Activated CD4-positive, alpha-beta T cell treated with anti-CD3 and anti-CD28 coated beads, Interleukin-2, amount 10 ng/mL, durations not matched to agents 7 days and 5 days (primary cell): ENCODE measurements around the gene FARS2. TPM values are rescaled to one million over a fixed set of nuclear protein-coding genes. Genes with fewer than 3 reads are reported as not detected.
"Not testable (repeated sequence)": the region's sequence is repeated elsewhere in the genome, so short reads cannot be mapped to it uniquely, and the experiment has no call there.

ENCODE experiments used
- CTCF ChIA-PET: fragments of 350-600 bp; sonication (Branson Sonifier 250); formaldehyde crosslinking; loops from one replicate; lab custom pipeline; 2021; ENCODE audit warnings: antibody characterized with exemption; lab: Charles Lee
- POLR2A ChIA-PET: fragments of 350-600 bp; sonication (Branson Sonifier 250); formaldehyde crosslinking; loops from one replicate; lab custom pipeline; 2021; ENCODE audit warnings: antibody characterized with exemption; lab: Charles Lee
- DNase-seq: peaks from one replicate; pipeline ENCODE4 v3.0.0-alpha.2; 2020
- H3K27ac Mint-ChIP-seq: one replicate; pipeline ENCODE4 v1.8.0; 2021; ENCODE audit warnings: mild to moderate bottlenecking, moderate library complexity, mixed read lengths
- H3K27me3 Mint-ChIP-seq: one replicate; pipeline ENCODE4 v1.8.0; 2021; ENCODE audit warnings: mixed read lengths
- H3K36me3 Mint-ChIP-seq: one replicate; pipeline ENCODE4 v1.8.0; 2021; ENCODE audit warnings: low read depth, mixed read lengths
- H3K4me1 Mint-ChIP-seq: one replicate; pipeline ENCODE4 v1.8.0; 2021; ENCODE audit warnings: mixed read lengths
- H3K4me3 Mint-ChIP-seq: one replicate; pipeline ENCODE4 v1.8.0; 2021; ENCODE audit warnings: mild to moderate bottlenecking, moderate library complexity, mixed read lengths
- H3K9me3 Mint-ChIP-seq: one replicate; pipeline ENCODE4 v1.8.0; 2021; ENCODE audit warnings: mixed read lengths
- total RNA-seq, 2 experiments: library from RNA; stranded (reverse); gene quantifications; one replicate each; pipeline ENCODE4 v1.2.3, GENCODE V29; 2021

FARS2 gene
- total RNA-seq, 2 experiments from 2014 or later, result 17.2 to 17.5 TPM

DNA sequence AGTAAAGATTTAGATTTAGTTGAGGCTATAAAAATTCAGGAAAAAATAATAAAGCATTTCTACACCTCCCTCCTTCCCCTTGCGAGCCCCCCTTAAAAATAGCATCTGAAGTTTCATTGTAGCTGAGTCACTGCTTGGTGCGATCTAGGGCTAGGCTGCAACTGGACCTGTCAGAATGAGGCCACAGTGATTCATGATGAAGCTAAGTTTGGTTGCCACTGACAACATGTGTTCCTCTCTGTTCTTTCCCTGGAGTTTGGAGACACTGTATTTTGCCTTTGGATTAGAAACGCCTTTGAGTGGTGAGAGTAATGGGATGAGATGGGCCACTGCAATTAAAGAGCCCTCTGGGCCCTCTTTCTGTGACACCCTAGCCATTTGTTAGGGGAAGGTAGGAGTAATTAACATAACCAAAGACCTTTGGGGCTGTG is 411.3 kb downstream of the FARS2 start:
- POLR2A ChIA-PET, result no interaction called here
- CTCF ChIA-PET, result no interaction called here
- Mint-ChIP-seq H3K4me1 (peaks cover 44% of the 10 kb centered on the region), H3K36me3 (peaks cover 10% of the 10 kb centered on the region), H3K4me3 (no peak overlapping the region), H3K27me3 (no peaks in the 10 kb centered on the region), H3K27ac (no peak overlapping the region), H3K9me3 (peaks cover 8% of the 10 kb centered on the region)
- DNase-seq, result no peak

DNA sequence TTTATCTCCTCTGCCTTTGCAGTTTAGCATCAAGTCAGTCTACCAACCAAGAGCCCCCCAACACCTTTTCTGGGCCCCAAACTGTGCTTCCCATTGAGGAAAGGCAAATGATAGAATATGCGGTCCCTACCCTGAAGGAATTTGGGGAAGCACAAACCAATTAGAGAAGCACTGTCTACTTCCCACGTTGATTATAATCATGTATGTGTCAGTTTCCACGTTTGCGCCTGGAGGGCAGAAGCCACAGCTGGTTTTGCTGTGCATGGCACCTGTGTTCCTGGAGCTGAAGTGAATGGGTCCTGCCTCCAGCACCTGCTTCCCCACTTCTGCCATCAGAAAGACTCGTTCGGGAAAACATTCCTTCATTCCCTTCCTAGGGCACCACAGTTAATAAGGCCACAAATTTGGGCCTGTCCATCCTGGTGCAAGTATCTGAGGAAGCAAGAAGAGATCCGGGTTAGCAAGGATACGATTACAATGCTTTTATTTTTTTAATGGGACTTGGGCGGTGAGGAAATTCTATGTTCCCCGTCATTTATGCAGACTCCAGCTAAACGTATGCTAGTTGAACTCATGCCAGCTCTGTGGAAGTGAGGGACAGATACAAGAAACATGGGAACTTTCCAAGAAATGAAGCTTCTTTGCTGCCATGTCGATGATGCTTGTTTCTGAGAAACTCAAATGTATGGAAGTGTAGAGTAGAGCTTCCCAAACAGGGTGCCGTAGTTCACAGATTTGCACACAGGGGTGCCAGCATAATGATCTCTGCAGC is 411.9 kb downstream of the FARS2 start:
- H3K9me3 Mint-ChIP-seq, result peaks cover 8% of the 10 kb centered on the region
- H3K27ac Mint-ChIP-seq, result no peak overlapping the region
- DNase-seq, result no peak
- POLR2A ChIA-PET, result no interaction called here
- CTCF ChIA-PET, result no interaction called here
- H3K4me3 Mint-ChIP-seq, result no peak overlapping the region
- H3K36me3 Mint-ChIP-seq, result peaks cover 10% of the 10 kb centered on the region
- peaks cover 38% of the 10 kb centered on the region for H3K4me1 Mint-ChIP-seq
- H3K27me3 Mint-ChIP-seq, result no peaks in the 10 kb centered on the region

DNA sequence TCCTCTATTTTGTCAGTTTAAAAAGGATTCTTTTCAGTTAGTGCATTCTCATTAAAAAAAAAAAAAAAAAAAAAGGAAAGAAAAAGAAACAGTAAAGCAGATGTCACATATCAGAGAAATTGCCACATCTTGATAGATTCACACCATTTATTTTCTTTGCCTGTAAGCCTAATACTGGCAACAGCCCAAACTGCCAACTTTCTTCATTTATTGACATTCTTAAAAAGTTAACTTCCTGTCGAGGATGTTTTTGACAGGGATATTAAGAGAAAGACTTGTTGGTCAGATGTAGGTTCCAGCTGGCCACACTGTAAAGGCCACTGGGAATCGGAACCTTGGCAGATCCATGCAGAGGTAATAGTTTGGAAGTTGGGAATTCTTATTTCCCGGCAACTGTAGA is 412.8 kb downstream of the FARS2 start:
- H3K27ac Mint-ChIP-seq, result no peak overlapping the region
- ChIA-PET CTCF (no interaction called here), POLR2A (no interaction called here)

DNA sequence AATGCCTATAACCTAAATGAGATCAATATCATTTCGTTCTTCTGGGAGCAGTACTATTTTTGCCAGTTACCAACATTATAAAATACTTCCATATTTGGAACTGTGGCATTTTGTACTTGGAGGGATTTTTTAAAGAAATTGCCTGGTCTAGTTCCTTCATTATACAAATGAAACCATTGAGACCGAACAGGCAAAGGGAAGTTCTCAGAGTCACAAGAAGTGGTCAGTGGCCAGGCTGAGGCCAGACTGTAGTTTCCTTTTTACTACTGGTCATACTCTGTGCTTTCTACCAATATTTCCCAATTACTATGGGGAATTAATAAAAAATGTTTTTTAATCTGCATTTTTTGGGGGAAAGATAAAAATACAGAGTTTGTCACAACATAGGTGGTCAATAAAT is 413.4 kb downstream of the FARS2 start:
- CTCF ChIA-PET, result no interaction called here
- POLR2A ChIA-PET, result no interaction called here
- H3K4me1 Mint-ChIP-seq, result peaks cover 33% of the 10 kb centered on the region
- peaks cover 8% of the 10 kb centered on the region for H3K9me3 Mint-ChIP-seq
- H3K36me3 Mint-ChIP-seq, result peaks cover 10% of the 10 kb centered on the region
- H3K27me3 Mint-ChIP-seq, result no peaks in the 10 kb centered on the region
- DNase-seq, result no peak
- no peak overlapping the region for H3K4me3 Mint-ChIP-seq
- no peak overlapping the region for H3K27ac Mint-ChIP-seq

More for the DNA sequence above, 412.8 kb downstream of the FARS2 start:
- peaks cover 32% of the 10 kb centered on the region for H3K4me1 Mint-ChIP-seq
- peaks cover 8% of the 10 kb centered on the region for H3K9me3 Mint-ChIP-seq
- no peak for DNase-seq
- H3K4me3 Mint-ChIP-seq, result no peak overlapping the region
- H3K36me3 Mint-ChIP-seq, result peaks cover 10% of the 10 kb centered on the region
- H3K27me3 Mint-ChIP-seq, result no peaks in the 10 kb centered on the region

DNA sequence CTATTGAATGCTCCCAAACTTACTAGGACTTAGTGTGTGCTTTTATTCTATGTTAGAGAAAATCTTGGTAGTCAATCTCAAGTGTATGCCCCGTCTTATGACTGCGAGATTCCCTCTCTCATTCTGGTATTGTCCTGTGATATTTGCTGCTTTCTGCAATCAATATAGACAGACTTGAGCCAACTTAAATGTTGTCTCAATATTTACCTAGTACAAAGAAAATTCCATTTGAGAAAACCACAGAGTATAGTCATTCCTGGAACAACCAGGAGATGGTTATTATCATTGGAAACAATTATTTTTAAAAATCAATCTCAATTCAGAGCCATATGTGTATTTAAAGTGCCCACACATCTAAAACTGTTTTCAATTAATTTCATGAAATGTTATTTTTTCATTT is 415.4 kb downstream of the FARS2 start:
- H3K4me1 Mint-ChIP-seq, result peaks cover 24% of the 10 kb centered on the region
- POLR2A ChIA-PET, result no interaction called here
- H3K4me3 Mint-ChIP-seq, result no peak overlapping the region
- no peaks in the 10 kb centered on the region for H3K27me3 Mint-ChIP-seq
- CTCF ChIA-PET, result no interaction called here
- peaks cover 5% of the 10 kb centered on the region for H3K9me3 Mint-ChIP-seq
- H3K36me3 Mint-ChIP-seq, result peaks cover 2% of the 10 kb centered on the region
- no peak for DNase-seq
- no peak overlapping the region for H3K27ac Mint-ChIP-seq

DNA sequence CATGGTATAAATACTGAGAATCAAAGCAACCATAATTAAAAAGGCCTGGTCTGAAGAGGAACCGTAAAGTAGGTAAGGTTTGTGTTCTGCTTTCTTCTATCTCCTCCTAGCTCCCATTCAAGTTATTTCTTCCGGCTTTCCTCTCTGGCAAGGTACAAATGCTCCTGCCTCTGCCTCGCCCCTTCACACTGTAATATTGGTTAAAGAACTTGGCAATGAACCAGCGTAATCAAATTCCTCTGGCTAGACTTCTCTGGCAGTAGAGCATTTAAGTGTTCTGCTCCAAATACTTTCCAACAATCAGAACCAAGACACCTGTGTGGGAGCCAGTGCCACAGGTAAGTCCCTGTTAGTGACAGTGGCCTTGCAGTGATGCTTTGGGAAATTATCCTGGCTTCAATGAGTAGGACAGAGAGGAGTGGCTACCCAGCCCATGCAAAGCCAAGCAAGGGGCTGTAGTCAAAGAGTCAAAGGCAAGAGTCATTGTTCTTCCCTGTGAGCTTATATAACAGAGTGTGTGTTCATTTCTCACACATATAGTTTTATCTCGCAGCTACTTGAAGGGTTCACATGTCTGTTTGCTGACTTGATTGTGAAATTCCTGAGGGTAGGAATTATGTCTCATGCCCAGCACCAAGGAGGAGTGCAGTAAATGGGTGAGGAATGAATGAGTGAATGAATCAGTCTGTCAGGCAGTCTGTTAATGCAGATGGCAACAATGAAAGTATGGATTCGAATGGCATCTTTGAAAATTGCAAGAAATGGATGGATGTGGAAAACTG is 416.1 kb downstream of the FARS2 start:
- Mint-ChIP-seq H3K4me1 (peaks cover 20% of the 10 kb centered on the region), H3K9me3 (peaks cover 3% of the 10 kb centered on the region), H3K27me3 (no peaks in the 10 kb centered on the region), H3K27ac (no peak overlapping the region), H3K4me3 (no peak overlapping the region), H3K36me3 (no peaks in the 10 kb centered on the region)
- no peak for DNase-seq
- POLR2A ChIA-PET, result no interaction called here
- CTCF ChIA-PET, result no interaction called here

DNA sequence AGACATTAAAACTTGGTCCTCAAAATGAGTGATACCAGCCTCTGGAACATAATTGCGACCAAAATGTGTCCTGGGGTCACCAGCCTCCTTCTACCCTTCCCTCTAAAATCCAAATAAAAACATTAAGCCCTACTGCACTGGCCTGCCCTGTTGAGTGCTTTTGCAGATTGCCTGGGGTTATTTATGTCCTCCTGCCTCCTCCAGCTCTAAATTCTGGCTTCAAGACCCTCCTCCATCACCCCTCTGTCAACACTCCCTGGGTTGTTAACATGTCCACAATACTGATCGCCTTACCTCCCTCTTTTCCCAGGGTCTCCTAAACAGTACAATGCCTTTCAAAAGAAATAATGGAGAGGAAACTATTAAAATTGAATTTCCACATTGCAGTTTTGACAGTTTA is 418.0 kb downstream of the FARS2 start:
- Mint-ChIP-seq H3K36me3 (peaks cover 6% of the 10 kb centered on the region), H3K4me1 (peaks cover 17% of the 10 kb centered on the region), H3K4me3 (no peak overlapping the region), H3K27me3 (no peaks in the 10 kb centered on the region), H3K27ac (no peak overlapping the region), H3K9me3 (peaks cover 7% of the 10 kb centered on the region)
- ChIA-PET POLR2A (no interaction called here), CTCF (interaction anchor here (1.7 kb wide), 1 partner anchor 8 kb away, joined by 4 read pairs; no protein-coding TSS in a partner anchor)
- DNase-seq, result no peak

DNA sequence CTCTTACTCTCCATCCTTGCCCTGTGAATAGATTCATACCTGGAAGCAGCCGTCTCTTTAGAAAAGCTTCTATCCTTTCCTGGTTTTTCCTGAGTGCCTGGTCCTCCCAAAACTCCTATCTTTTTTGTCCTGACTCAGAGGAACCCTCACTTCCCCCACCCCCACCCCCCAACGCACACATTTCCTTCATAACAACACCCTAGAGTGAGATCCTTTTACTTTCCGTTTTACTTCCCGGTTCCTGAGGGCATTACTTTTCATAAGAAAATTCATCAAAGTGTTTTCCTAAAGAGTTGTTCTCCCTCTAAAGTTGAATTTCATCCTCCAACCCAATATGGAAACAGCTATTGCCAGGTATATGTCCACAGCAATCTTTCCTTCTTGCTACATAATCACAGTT is 418.4 kb downstream of the FARS2 start:
- no peak overlapping the region for H3K27ac Mint-ChIP-seq

DNA sequence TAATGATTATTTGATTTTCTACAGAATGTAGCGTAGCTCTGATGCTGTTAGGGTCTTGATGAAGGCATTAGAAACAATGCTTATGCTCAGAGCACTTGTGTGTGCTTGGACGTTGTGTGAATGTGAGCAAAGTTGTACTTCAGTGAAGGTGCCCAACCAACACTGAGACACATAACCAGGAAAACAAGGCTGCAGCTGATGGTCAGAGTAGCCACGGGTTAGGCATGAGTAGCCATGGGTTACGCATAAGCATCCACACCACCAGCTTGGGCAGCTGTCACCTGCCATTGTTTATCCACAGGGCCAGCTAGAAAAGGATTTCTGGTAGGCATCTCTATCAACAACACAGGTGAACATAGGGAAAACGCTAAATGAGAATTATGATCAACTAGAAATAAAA is 418.8 kb downstream of the FARS2 start:
- Mint-ChIP-seq H3K9me3 (peaks cover 7% of the 10 kb centered on the region), H3K27me3 (no peaks in the 10 kb centered on the region), H3K27ac (no peak overlapping the region), H3K4me3 (no peak overlapping the region), H3K36me3 (peaks cover 6% of the 10 kb centered on the region), H3K4me1 (peaks cover 17% of the 10 kb centered on the region)
- ChIA-PET CTCF (interaction anchor here (1.3 to 1.7 kb wide), 2 partner anchors 9 to 209 kb away, joined by 4 read pairs; no protein-coding TSS in a partner anchor), POLR2A (no interaction called here)
- DNase-seq, result no peak

More for the DNA sequence above, 418.4 kb downstream of the FARS2 start:
- H3K36me3 Mint-ChIP-seq, result peaks cover 6% of the 10 kb centered on the region
- no peaks in the 10 kb centered on the region for H3K27me3 Mint-ChIP-seq
- POLR2A ChIA-PET, result no interaction called here
- peaks cover 7% of the 10 kb centered on the region for H3K9me3 Mint-ChIP-seq
- H3K4me3 Mint-ChIP-seq, result no peak overlapping the region
- CTCF ChIA-PET, result interaction anchor here (1.3 to 1.7 kb wide), 2 partner anchors 9 to 209 kb away, joined by 4 read pairs; no protein-coding TSS in a partner anchor
- H3K4me1 Mint-ChIP-seq, result peaks cover 17% of the 10 kb centered on the region
- no peak for DNase-seq

DNA sequence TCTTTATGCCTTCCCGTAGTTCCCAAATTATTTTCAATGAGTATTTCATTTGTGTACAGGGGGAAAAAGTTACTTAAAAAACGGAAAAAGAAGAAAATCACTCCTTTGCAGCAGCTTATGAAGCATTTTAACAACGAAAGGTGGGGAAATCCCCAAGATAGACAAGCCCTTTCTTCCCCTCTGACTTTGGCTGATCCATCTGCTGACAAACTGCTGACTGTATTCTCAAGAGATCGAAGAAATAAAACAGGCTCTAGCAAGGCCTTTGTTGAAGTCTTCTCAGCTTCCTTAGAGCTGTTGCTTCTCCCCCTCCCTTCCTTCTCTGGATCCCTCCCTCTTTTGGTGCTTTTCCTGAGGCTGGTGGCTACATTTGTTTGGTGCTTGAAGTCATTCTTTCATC is 420.2 kb downstream of the FARS2 start:
- no peak for DNase-seq
- POLR2A ChIA-PET, result no interaction called here
- peaks cover 8% of the 10 kb centered on the region for H3K36me3 Mint-ChIP-seq
- H3K27me3 Mint-ChIP-seq, result no peaks in the 10 kb centered on the region
- CTCF ChIA-PET, result interaction anchor here (1.0 kb wide), 1 partner anchor 16 kb away, joined by 6 read pairs; no protein-coding TSS in a partner anchor
- H3K27ac Mint-ChIP-seq, result no peak overlapping the region
- H3K4me1 Mint-ChIP-seq, result peaks cover 17% of the 10 kb centered on the region
- H3K9me3 Mint-ChIP-seq, result peaks cover 7% of the 10 kb centered on the region
- H3K4me3 Mint-ChIP-seq, result no peak overlapping the region

DNA sequence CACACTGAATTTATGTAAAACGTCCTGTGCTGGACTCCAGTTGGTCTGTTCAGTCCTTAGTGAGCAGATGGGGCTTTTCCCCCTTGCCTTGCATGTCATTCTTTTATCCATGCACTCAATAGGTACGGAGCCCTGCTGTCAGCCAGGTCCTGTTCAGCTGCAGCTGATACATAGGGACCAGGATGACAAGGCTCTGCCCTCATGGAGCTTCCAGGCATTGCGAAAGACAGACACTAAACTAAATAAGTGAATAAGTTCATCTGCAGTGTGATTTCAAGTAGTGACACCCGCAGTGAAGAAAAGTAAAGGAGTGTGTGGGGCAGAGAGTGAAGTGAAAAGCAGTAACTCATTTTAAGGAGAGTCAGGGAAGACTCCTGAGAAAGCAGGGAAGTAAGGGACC is 421.2 kb downstream of the FARS2 start:
- CTCF ChIA-PET, result no interaction called here
- Mint-ChIP-seq H3K36me3 (peaks cover 8% of the 10 kb centered on the region), H3K4me3 (no peak overlapping the region), H3K4me1 (peaks cover 17% of the 10 kb centered on the region), H3K27ac (no peak overlapping the region), H3K9me3 (peaks cover 7% of the 10 kb centered on the region), H3K27me3 (no peaks in the 10 kb centered on the region)
- DNase-seq, result no peak
- POLR2A ChIA-PET, result no interaction called here

DNA sequence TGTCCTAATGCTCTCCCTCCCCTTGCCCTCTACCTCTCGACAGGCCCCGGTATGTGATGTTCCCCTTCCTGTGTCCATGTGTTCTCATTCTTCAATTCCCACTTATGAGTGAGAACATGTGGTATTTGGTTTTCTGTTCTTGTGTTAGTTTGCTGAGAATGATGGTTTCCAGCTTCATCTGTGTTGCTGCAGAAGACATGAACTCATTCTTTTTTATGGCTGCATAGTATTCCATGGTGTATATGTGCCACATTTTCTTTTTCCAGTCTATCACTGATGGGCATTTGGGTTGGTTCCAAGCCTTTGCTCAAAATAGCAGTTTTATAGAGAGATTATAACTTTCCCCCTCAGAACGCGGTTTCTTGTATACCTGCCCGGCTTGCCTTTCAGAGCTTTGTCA is 422.4 kb downstream of the FARS2 start:
- H3K27me3 Mint-ChIP-seq, DNase-seq, POLR2A ChIA-PET, CTCF ChIA-PET, H3K27ac Mint-ChIP-seq, H3K9me3 Mint-ChIP-seq, H3K36me3 Mint-ChIP-seq, H3K4me3 Mint-ChIP-seq: not testable (repeated sequence)
- peaks cover 17% of the 10 kb centered on the region for H3K4me1 Mint-ChIP-seq
